HepG2 (cell line): ENCODE measurements around the gene IKZF5. TPM values are rescaled to one million over a fixed set of nuclear protein-coding genes. Genes with fewer than 3 reads are reported as not detected.

Experiments
- ATAC-seq: fragments of 200-7000 bp; cut with Tn5 transposase; 3 replicates; pipeline ENCODE4 v1.9.1; 2020; ENCODE audit warnings: mild to moderate bottlenecking, moderate library complexity
- BruUV-seq: library from RNA; stranded (reverse); fragments of 400-500 nt; replicated peaks from 2 replicates; lab custom pipeline; 2021; lab: Mats Ljungman, UMichigan
- CTCF ChIA-PET: fragments of 300-600 bp; formaldehyde crosslinking; extraction: SDS; loops from one replicate; lab custom pipeline; 2021; ENCODE audit warnings: low total read pairs, inconsistent platforms, low intra/inter-chr PET ratio; lab: Yijun Ruan, JAX
- POLR2A ChIA-PET: fragments of 350-600 bp; sonication (Branson Sonifier 250); formaldehyde crosslinking; loops from one replicate; lab custom pipeline; 2020; ENCODE audit warnings: antibody characterized with exemption, inconsistent platforms; lab: Yijun Ruan, JAX
- DNase-seq: peaks from one replicate; pipeline ENCODE4 v3.0.0-alpha.2; 2015; ENCODE audit warnings: low spot score
- FAIRE-seq: peaks from 3 replicates; lab custom pipeline; 2011; peaks lifted over from hg19 to GRCh38; lab: Jason Lieb, UNC
- H2AFZ ChIP-seq: one replicate; pipeline ENCODE4 v1.6.1; 2011; ENCODE audit warnings: low read length, inconsistent platforms
- H3K27ac ChIP-seq: fragments of 300-600 bp; 3 replicates; pipeline ENCODE4 v1.8.0; 2011; ENCODE audit warnings: mixed run types, mild to moderate bottlenecking, mixed read lengths, low read length, inconsistent platforms; ENCODE audit not compliant: insufficient read depth; ENCODE audit errors: extremely low read length
- H3K27me3 ChIP-seq, 2 experiments: fragments of 200-600 bp in 1 of 2; 2 replicates in 1 of 2; 3 replicates in 1 of 2; pipeline versions ENCODE4 v1.6.0 to v1.8.0; 2011; ENCODE audit warnings: low read length in 2 of 2, mild to moderate bottlenecking in 2 of 2, moderate library complexity in 2 of 2, inconsistent platforms in 1 of 2; ENCODE audit not compliant: insufficient read depth in 2 of 2, control insufficient read depth in 1 of 2
- H3K36me3 ChIP-seq, 2 experiments: fragments of 200-600 bp in 1 of 2; replicated peaks in 1 of 2; 2 replicates in 1 of 2; 3 replicates in 1 of 2; pipeline versions ENCODE4 v1.5.1 to v1.8.0; 2011; ENCODE audit warnings: low read length in 2 of 2, inconsistent platforms in 1 of 2; ENCODE audit not compliant: insufficient read depth in 2 of 2, control insufficient read depth in 1 of 2
- H3K4me1 ChIP-seq: 2 replicates; pipeline ENCODE4 v1.5.1; 2012; ENCODE audit warnings: low read length, inconsistent platforms; ENCODE audit not compliant: insufficient read depth
- H3K4me2 ChIP-seq: 2 replicates; pipeline ENCODE4 v1.6.0; 2011; ENCODE audit warnings: low read depth, low read length, inconsistent platforms
- H3K4me3 ChIP-seq, 3 experiments: fragments of 200-600 bp in 1 of 3; sonication (generic), shearing (Covaris generic) in 1 of 3; replicated peaks in 1 of 3; 2 replicates each; pipeline ENCODE4 v1.5.1; 2011 to 2016; ENCODE audit warnings: low read length in 3 of 3, inconsistent platforms in 2 of 3, low read depth in 2 of 3, mild to moderate bottlenecking in 2 of 3, control low read depth in 1 of 3, mixed read lengths in 1 of 3; ENCODE audit not compliant: insufficient read depth in 1 of 3
- H3K79me2 ChIP-seq: one replicate; pipeline ENCODE4 v1.6.1; 2011; ENCODE audit warnings: low read length, inconsistent platforms; ENCODE audit not compliant: insufficient read depth
- H3K9ac ChIP-seq: 2 replicates; pipeline ENCODE4 v1.6.0; 2011; ENCODE audit warnings: mild to moderate bottlenecking, low read depth, low read length, inconsistent platforms; ENCODE audit not compliant: insufficient read depth
- H3K9me3 ChIP-seq: 2 replicates; pipeline ENCODE4 v1.5.1; 2012; ENCODE audit warnings: mild to moderate bottlenecking, low read length
- H4K20me1 ChIP-seq: 2 replicates; pipeline ENCODE4 v1.6.0; 2011; ENCODE audit warnings: inconsistent platforms, mild to moderate bottlenecking, low read length, moderate library complexity; ENCODE audit not compliant: insufficient read depth
- AGO2 ChIP-seq: fragments of 200-400 bp; formaldehyde crosslinking; optimal IDR thresholded peaks from 2 replicates; pipeline ENCODE3; 2017; ENCODE audit warnings: mild to moderate bottlenecking, low read depth, low read length, moderate library complexity
- ARNT ChIP-seq: fragments of 450-650 bp; IDR thresholded peaks from 2 replicates; pipeline ENCODE4 v1.6.1; 2017
- MATR3 ChIP-seq: sonication (generic); formaldehyde crosslinking; IDR thresholded peaks from 2 replicates; pipeline ENCODE4 v1.4.0; 2020; ENCODE audit warnings: missing genetic modification reagents
- RBFOX2 ChIP-seq: fragments of 200-400 bp; formaldehyde crosslinking; IDR thresholded peaks from 2 replicates; pipeline ENCODE4 v1.6.1; 2017; ENCODE audit warnings: low read depth, mild to moderate bottlenecking, low read length
- ZNF446 ChIP-seq: sonication (generic); formaldehyde crosslinking; IDR thresholded peaks from 2 replicates; pipeline ENCODE4 v1.5.0; 2020; ENCODE audit warnings: mild to moderate bottlenecking, missing genetic modification reagents
- ZNF780A ChIP-seq: sonication (generic); formaldehyde crosslinking; IDR thresholded peaks from 2 replicates; pipeline ENCODE4 v1.8.0; 2022; ENCODE audit warnings: mild to moderate bottlenecking, missing genetic modification reagents, moderate library complexity
- WGBS: methylation state at CpG from one replicate; pipeline ENCODE4 v1.1.6; 2017; ENCODE audit warnings: low lambda C conversion rate; 5-methylcytosine and 5-hydroxymethylcytosine counted together
- in situ Hi-C: cut with HindIII; loops from 2 replicates; pipeline ENCODE4 v1.10.0; 2017; ENCODE audit warnings: low pct_unique_long_range_greater_than_20kb; ENCODE audit not compliant: extremely low pct_ligation_motif_present
- intact Hi-C: fragments of 100-400 bp; cut with micrococcal nuclease; formaldehyde crosslinking; loops from one replicate; pipeline ENCODE4 v1.10.0; 2022; ENCODE audit not compliant: unreplicated experiment
- polyA plus RNA-seq, 8 experiments: library from polyadenylated mRNA; depleted of rRNA in 3 of 8; stranded (reverse) in 7 of 8; unstranded in 1 of 8; fragments of >200 nt; fragmentation: Illumina TruSeq in 4 of 8; extraction: Trizol in 4 of 8; gene quantifications; 2 replicates each; pipeline versions ENCODE4 v1.2.1 to v1.2.3, GENCODE V29; 2011 to 2016; ENCODE audit warnings: low read depth in 4 of 8, missing spikeins in 1 of 8, mixed read lengths in 1 of 8; ENCODE audit not compliant: insufficient read depth in 1 of 8
- total RNA-seq, 5 experiments: library from RNA; depleted of rRNA; stranded (reverse); fragments of >200 nt; fragmentation: Illumina TruSeq; extraction: Trizol; gene quantifications; 2 replicates each; pipeline ENCODE4 v1.2.3, GENCODE V29; 2016; ENCODE audit warnings: low read depth in 1 of 5
- TF ChIP-seq, protein P1 (sequence below): sonication (generic); formaldehyde crosslinking; IDR thresholded peaks from 2 replicates; pipeline ENCODE4 v1.5.1; 2020; ENCODE audit warnings: mild to moderate bottlenecking, missing genetic modification reagents, moderate library complexity

Gene IKZF5
- total and polyA plus RNA-seq, 2 of the 13 experiments (the other 11 are each of a cell fraction or from before 2014, with no cell fraction given): 3.7 to 12.0 TPM

DNA sequence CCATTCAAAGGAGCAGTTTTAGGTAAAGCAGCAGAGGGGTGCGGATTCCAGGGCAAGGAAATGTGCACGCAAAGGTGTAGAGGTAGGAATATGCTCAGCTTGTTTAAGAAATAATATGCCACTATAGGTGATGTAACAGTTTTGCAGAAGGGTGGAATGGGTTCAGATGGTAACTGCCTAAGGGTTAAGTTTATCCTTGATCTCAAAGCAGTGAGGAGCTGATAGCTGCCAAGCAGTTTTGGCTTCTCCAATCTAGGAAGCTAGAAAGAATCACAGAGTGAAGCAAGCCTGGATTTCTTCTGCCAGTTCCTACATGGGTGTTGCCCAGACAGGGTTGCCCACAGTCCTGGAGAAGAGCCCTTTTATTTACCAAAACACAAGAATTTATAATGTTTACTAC lies 6.2 kb upstream of the IKZF5 start:
- Histone ChIP-seq H3K4me2 (no peak overlapping the region), H3K4me1 (peaks cover 81% of the 10 kb centered on the region), H3K9ac (no peak overlapping the region), H4K20me1 (peaks cover 4% of the 10 kb centered on the region; the same call in 1 of the 2 replicates), H2AFZ (no peak overlapping the region), H3K27me3 (no peaks in the 10 kb centered on the region; a peak in 1 of 5 replicates), H3K27ac (no peak overlapping the region), H3K4me3 (no peak overlapping the region), H3K9me3 (no peaks in the 10 kb centered on the region), H3K36me3 (peaks cover 3 to 11% of the 10 kb centered on the region in 2 experiments; a peak in 3 of 5 replicates), H3K79me2 (peaks cover 90% of the 10 kb centered on the region)
- CTCF ChIA-PET: no interaction called here
- POLR2A ChIA-PET: no interaction called here
- ATAC-seq: no peak
- FAIRE-seq: no peak
- 96% methylated on average over 2 of the region's 2 CpGs for WGBS
- BruUV-seq: no TSS peak
- in situ Hi-C loops (no loop called here), intact Hi-C loops (no loop called here)
- no peak for DNase-seq
- TF ChIP-seq ZNF780A (CRISPR knock-in tag): no peak
- no peak for TF ChIP-seq ZNF446 (CRISPR knock-in tag)
- no peak for TF ChIP-seq MATR3
- TF ChIP-seq, all 625 proteins: peak for 0

DNA sequence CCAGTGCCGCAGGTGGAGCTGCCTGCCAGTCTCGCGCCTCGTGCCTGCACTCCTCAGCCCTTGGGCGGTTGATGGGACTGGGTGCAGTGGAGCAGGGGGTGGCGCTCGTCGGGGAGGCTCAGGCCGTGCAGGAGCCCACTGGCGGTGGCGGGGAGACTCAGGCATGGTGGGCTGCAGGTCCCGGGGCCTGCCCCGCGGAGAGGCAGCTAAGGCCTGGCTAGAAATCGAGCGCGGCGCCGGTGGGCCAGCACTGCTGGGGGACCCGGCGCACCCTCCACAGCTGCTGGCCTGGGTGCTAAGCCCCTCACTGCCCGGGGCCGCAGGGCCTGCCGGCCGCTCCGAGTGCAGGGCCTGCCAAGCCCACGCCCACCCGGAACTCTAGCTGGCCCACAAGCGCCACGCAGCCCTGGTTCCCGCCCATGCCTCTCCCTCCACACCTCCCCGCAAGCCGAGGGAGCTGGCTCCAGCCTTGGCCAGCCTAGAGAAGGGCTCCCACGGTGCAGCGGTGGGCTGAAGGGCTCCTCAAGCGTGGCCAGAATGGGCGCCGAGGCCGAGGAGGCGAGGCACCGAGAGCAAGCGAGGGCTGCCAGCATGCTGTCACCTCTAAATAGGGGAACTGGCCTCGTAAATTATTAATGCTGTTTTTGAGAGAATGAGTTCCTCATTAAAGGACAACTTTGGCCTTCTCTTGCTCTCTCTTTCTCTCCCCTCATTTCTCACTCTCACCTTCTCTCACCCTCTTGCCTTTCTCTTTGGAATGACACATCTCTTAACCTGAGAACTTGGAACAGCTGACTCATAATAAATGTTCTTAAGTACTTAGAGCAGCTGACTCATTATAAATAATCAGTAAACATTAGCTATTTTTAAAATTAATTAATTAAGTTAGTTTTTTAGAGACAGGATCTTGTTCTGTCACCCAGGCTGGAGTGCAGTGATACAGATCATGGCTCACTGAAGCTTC lies 5.1 kb upstream of the IKZF5 start:
- 87% methylated on average over 11 of the region's 43 CpGs for WGBS
- FAIRE-seq (no peak), ATAC-seq (no peak), DNase-seq (no peak)
- TF ChIP-seq, protein P1, sequence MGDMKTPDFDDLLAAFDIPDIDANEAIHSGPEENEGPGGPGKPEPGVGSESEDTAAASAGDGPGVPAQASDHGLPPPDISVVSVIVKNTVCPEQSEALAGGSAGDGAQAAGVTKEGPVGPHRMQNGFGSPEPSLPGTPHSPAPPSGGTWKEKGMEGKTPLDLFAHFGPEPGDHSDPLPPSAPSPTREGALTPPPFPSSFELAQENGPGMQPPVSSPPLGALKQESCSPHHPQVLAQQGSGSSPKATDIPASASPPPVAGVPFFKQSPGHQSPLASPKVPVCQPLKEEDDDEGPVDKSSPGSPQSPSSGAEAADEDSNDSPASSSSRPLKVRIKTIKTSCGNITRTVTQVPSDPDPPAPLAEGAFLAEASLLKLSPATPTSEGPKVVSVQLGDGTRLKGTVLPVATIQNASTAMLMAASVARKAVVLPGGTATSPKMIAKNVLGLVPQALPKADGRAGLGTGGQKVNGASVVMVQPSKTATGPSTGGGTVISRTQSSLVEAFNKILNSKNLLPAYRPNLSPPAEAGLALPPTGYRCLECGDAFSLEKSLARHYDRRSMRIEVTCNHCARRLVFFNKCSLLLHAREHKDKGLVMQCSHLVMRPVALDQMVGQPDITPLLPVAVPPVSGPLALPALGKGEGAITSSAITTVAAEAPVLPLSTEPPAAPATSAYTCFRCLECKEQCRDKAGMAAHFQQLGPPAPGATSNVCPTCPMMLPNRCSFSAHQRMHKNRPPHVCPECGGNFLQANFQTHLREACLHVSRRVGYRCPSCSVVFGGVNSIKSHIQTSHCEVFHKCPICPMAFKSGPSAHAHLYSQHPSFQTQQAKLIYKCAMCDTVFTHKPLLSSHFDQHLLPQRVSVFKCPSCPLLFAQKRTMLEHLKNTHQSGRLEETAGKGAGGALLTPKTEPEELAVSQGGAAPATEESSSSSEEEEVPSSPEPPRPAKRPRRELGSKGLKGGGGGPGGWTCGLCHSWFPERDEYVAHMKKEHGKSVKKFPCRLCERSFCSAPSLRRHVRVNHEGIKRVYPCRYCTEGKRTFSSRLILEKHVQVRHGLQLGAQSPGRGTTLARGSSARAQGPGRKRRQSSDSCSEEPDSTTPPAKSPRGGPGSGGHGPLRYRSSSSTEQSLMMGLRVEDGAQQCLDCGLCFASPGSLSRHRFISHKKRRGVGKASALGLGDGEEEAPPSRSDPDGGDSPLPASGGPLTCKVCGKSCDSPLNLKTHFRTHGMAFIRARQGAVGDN (CRISPR knock-in tag): peak; percentile 20; the same call in 1 of the 2 replicates
- TF ChIP-seq RBFOX2 (peak; percentile 64), ARNT (no peak), AGO2 (peak; percentile 36)
- Histone ChIP-seq H3K4me3 (no peak overlapping the region), H3K27me3 (no peaks in the 10 kb centered on the region; a peak in 1 of 5 replicates), H2AFZ (no peak overlapping the region), H3K4me1 (peaks cover 70% of the 10 kb centered on the region), H3K36me3 (peaks cover 3 to 11% of the 10 kb centered on the region in 2 experiments; a peak in 3 of 5 replicates), H3K9me3 (no peaks in the 10 kb centered on the region), H4K20me1 (peaks cover 4% of the 10 kb centered on the region; the same call in 1 of the 2 replicates), H3K4me2 (no peak overlapping the region), H3K27ac (no peak overlapping the region), H3K79me2 (peaks cover 93% of the 10 kb centered on the region), H3K9ac (no peak overlapping the region)
- POLR2A ChIA-PET: interaction anchor here (6.9 kb wide), 1 partner anchor 6 kb away, joined by 131 read pairs; no protein-coding TSS in a partner anchor
- BruUV-seq: no TSS peak
- intact Hi-C loops: no loop called here
- in situ Hi-C loops: no loop called here
- CTCF ChIA-PET: no interaction called here
